HG03378 (cell line): ENCODE data around the gene TPRN.

Experiments
- ATAC-seq: cut with Tn5 transposase; IDR thresholded peaks from one replicate; pipeline ENCODE4 v1.9.1; 2021; ENCODE audit warnings: mild to moderate bottlenecking, moderate library complexity; ENCODE audit not compliant: unreplicated experiment

The TPRN gene

GRCh38 chr9:137147091-137147792 lies 53.3 kb downstream of the TPRN start:
- ATAC-seq: no peak

- no peak for ATAC-seq
These were observed 54.0 kb downstream of the TPRN start for GRCh38 chr9:137146527-137146918.

- ATAC-seq: no peak
These were observed 54.6 kb downstream of the TPRN start for GRCh38 chr9:137145731-137146526.

GRCh38 chr9:137143459-137143858 lies 57.1 kb downstream of the TPRN start:
- ATAC-seq: no peak

GRCh38 chr9:137141976-137142936 lies 58.3 kb downstream of the TPRN start:
- no peak for ATAC-seq
